ENCODE measurements around the gene RPTN. TPM values are rescaled to one million over a fixed set of nuclear protein-coding genes. Genes with fewer than 3 reads are reported as not detected.
"Not testable (repeated sequence)": the region's sequence is repeated elsewhere in the genome, so short reads cannot be mapped to it uniquely, and the experiment has no call there.

RPTN gene
- total and polyA plus RNA-seq, 8 donors = not detected

DNA sequence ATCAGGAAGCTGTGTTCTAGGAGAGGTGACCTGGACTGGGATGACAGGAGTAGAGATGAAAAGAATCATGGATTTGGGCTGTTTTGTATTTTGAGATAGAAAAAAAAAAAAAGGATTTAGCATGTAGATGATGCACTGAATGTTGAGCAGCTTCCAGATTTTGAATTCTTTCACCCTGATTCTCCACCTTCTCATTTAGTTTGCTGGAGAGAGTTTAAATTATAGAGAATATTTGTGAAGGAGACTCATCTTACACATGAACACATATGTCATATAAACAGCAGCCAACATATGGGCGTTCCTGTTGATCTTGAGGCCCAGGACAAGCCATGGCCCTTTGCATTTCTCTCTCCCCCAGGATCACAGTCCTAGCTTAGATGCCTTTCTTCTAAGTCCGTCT is 7.4 kb downstream of the RPTN start:
- ATAC-seq = no peak
- H3K27me3 ChIP-seq = no peaks in the 10 kb centered on the region
- H3K4me3 ChIP-seq = no peak overlapping the region
- H3K4me1 ChIP-seq = no peaks in the 10 kb centered on the region
- no peak overlapping the region for H3K27ac ChIP-seq
- TF ChIP-seq, protein P1, sequence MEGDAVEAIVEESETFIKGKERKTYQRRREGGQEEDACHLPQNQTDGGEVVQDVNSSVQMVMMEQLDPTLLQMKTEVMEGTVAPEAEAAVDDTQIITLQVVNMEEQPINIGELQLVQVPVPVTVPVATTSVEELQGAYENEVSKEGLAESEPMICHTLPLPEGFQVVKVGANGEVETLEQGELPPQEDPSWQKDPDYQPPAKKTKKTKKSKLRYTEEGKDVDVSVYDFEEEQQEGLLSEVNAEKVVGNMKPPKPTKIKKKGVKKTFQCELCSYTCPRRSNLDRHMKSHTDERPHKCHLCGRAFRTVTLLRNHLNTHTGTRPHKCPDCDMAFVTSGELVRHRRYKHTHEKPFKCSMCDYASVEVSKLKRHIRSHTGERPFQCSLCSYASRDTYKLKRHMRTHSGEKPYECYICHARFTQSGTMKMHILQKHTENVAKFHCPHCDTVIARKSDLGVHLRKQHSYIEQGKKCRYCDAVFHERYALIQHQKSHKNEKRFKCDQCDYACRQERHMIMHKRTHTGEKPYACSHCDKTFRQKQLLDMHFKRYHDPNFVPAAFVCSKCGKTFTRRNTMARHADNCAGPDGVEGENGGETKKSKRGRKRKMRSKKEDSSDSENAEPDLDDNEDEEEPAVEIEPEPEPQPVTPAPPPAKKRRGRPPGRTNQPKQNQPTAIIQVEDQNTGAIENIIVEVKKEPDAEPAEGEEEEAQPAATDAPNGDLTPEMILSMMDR (IDR thresholded peaks at IDR 0.05) = no peak
- no peaks in the 10 kb centered on the region for H3K36me3 ChIP-seq
- peaks cover 0 to 18% of the 10 kb centered on the region in 2 donors for H3K9me3 ChIP-seq
- DNase-seq = no peak
- intact Hi-C loops (cut with DNase I) = no loop called here

GRCh38 chr1:152148981-152149380 is 10.0 kb downstream of the RPTN start:
- peaks cover 0 to 18% of the 10 kb centered on the region in 2 donors for H3K9me3 ChIP-seq
- no peak for DNase-seq
- H3K27me3 ChIP-seq = no peaks in the 10 kb centered on the region
- intact Hi-C loops (cut with DNase I) = no loop called here
- no peak overlapping the region for H3K27ac ChIP-seq
- H3K36me3 ChIP-seq = no peaks in the 10 kb centered on the region
- H3K4me1 ChIP-seq = no peaks in the 10 kb centered on the region
- TF ChIP-seq, protein P1 (IDR thresholded peaks at IDR 0.05) = no peak
- no peak overlapping the region for H3K4me3 ChIP-seq
- no peak for ATAC-seq

- intact Hi-C loops (cut with DNase I) = no loop called here
- no peak for DNase-seq
- TF ChIP-seq, protein P1 (IDR thresholded peaks at IDR 0.05) = no peak
- Histone ChIP-seq H3K36me3 (no peaks in the 10 kb centered on the region), H3K27ac (no peak overlapping the region), H3K9me3 (peaks cover 0 to 18% of the 10 kb centered on the region in 2 donors), H3K4me3 (no peak overlapping the region), H3K4me1 (no peaks in the 10 kb centered on the region), H3K27me3 (no peaks in the 10 kb centered on the region)
- no peak for ATAC-seq
Observed at GRCh38 chr1:152148051-152148450, 11.0 kb downstream of the RPTN start.

- intact Hi-C loops (cut with DNase I) = no loop called here
- no peak overlapping the region for H3K4me3 ChIP-seq
- H3K27ac ChIP-seq = no peak overlapping the region
- TF ChIP-seq, protein P1 (IDR thresholded peaks at IDR 0.05) = no peak
- no peak for ATAC-seq
- no peaks in the 10 kb centered on the region for H3K36me3 ChIP-seq
- peaks cover 6 to 9% of the 10 kb centered on the region in 2 donors for H3K27me3 ChIP-seq
- peaks cover 0 to 18% of the 10 kb centered on the region in 2 donors for H3K9me3 ChIP-seq
- no peaks in the 10 kb centered on the region for H3K4me1 ChIP-seq
- DNase-seq = no peak
Observed at GRCh38 chr1:152145769-152146168, 13.3 kb downstream of the RPTN start.

GRCh38 chr1:152144674-152145183 is 14.3 kb downstream of the RPTN start:
- ATAC-seq; H3K4me3 ChIP-seq; intact Hi-C loops (cut with DNase I); H3K4me1 ChIP-seq; H3K36me3 ChIP-seq; H3K27ac ChIP-seq: not testable (repeated sequence)
- peaks cover 0 to 18% of the 10 kb centered on the region in 2 donors for H3K9me3 ChIP-seq
- DNase-seq = peak in 1 of 4 donors; percentile 57
- H3K27me3 ChIP-seq = peaks cover 10 to 20% of the 10 kb centered on the region in 2 donors
